ENCODE results near the gene IMPG2.

GRCh38 chr3:101189796-101190195, 130.6 kb downstream of the IMPG2 start:
- no peak for TF ChIP-seq CTCF (IDR thresholded peaks at IDR 0.05)
- TF ChIP-seq POLR2A (IDR thresholded peaks at IDR 0.05), result no peak

Data from right lobe of liver (tissue), 4 donors.